Effector memory CD8-positive, alpha-beta T cell (primary cell): ENCODE results near the gene USO1.
A peak's percentile ranks its signal among the peaks of the same experiment; 100 is the strongest.
"Not testable (repeated sequence)": the region's sequence is repeated elsewhere in the genome, so short reads cannot be mapped to it uniquely, and the experiment has no call there.

Source experiments
- ATAC-seq: fragments of 150-1000 bp; cut with Tn5 transposase; replicated peaks from 2 replicates; pipeline ENCODE4 v1.10.0; 2021; ENCODE audit warnings: mild to moderate bottlenecking, moderate library complexity
- DNase-seq, 3 experiments: peaks; one replicate each; pipeline ENCODE4 v3.0.0; 2021
- H3K27ac Mint-ChIP-seq, 2 donors: one replicate each; pipeline ENCODE4 v1.8.0; 2022; ENCODE audit warnings: mild to moderate bottlenecking in 2 of 2, mixed read lengths in 2 of 2, moderate library complexity in 2 of 2
- H3K27me3 Mint-ChIP-seq, 2 donors: one replicate each; pipeline ENCODE4 v1.8.0; 2022; ENCODE audit warnings: mixed read lengths in 2 of 2
- H3K36me3 Mint-ChIP-seq: one replicate; pipeline ENCODE4 v1.8.0; 2022; ENCODE audit warnings: mild to moderate bottlenecking, moderate library complexity, mixed read lengths; ENCODE audit not compliant: insufficient read depth
- H3K4me1 Mint-ChIP-seq, 2 donors: one replicate each; pipeline ENCODE4 v1.8.0; 2022; ENCODE audit warnings: low read depth in 2 of 2, mixed read lengths in 2 of 2
- H3K4me3 Mint-ChIP-seq, 2 donors: one replicate each; pipeline ENCODE4 v1.8.0; 2022; ENCODE audit warnings: mild to moderate bottlenecking in 2 of 2, mixed read lengths in 2 of 2, moderate library complexity in 2 of 2
- H3K9me3 Mint-ChIP-seq, 2 donors: one replicate each; pipeline ENCODE4 v1.8.0; 2022; ENCODE audit warnings: mixed read lengths in 2 of 2
- total RNA-seq, 9 experiments: gene quantifications; one replicate each; lab custom pipeline; 2026; lab: John Stamatoyannopoulos, UW

USO1 gene, protein sequence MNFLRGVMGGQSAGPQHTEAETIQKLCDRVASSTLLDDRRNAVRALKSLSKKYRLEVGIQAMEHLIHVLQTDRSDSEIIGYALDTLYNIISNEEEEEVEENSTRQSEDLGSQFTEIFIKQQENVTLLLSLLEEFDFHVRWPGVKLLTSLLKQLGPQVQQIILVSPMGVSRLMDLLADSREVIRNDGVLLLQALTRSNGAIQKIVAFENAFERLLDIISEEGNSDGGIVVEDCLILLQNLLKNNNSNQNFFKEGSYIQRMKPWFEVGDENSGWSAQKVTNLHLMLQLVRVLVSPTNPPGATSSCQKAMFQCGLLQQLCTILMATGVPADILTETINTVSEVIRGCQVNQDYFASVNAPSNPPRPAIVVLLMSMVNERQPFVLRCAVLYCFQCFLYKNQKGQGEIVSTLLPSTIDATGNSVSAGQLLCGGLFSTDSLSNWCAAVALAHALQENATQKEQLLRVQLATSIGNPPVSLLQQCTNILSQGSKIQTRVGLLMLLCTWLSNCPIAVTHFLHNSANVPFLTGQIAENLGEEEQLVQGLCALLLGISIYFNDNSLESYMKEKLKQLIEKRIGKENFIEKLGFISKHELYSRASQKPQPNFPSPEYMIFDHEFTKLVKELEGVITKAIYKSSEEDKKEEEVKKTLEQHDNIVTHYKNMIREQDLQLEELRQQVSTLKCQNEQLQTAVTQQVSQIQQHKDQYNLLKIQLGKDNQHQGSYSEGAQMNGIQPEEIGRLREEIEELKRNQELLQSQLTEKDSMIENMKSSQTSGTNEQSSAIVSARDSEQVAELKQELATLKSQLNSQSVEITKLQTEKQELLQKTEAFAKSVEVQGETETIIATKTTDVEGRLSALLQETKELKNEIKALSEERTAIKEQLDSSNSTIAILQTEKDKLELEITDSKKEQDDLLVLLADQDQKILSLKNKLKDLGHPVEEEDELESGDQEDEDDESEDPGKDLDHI
- 58.5 to 143 (median 124) reads per million in 9 experiments for total RNA-seq

DNA sequence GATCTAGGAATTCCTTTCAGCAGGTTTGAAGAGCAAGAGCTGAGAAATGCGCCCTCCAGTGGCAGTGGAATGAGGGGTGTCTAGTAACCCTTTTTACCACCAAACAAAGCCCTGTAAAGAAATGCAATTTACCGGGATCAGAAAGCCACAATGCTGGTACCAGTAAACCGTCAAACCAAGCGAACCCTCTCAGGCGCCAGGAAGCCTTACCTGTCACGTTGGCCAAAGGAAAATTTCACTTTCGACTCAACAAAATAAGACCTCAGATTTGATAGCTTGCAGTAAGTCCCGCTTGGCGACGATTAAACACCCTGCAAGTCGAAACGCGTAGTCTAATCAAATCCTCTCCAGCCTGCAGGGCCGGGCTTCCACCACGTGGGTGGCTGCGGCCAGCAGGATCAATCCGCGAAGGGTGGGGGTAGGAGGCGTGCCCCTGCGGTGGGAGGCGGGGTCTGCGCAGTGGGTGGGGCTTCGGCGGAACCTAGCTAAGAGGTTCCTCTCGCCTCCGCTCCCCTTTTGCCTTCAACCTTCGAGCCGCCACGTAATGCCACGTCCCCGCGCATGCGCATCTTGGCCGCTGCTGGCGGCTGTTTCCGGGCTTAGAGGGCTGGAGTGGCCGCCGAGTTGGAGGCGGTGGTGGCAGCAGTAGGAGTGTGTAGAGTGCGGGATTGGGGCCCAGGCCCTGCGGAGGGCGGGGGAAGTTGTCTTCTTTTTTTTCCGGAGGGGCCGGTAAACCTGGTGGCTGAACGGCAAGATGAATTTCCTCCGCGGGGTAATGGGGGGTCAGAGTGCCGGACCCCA, at the start of gene USO1:
TSS of gene USO1 (plus strand) at position 512 of the 801 bp plus-strand sequence. CDS start at position 755, 243 bp downstream.
- Mint-ChIP-seq H3K36me3 (peaks cover 17% of the 10 kb centered on the region), H3K9me3 (no peaks in the 10 kb centered on the region), H3K4me1 (peaks cover 34 to 43% of the 10 kb centered on the region in 2 donors), H3K27me3 (no peaks in the 10 kb centered on the region), H3K27ac (peak within 1 kb of the TSS; percentile 99 to 100), H3K4me3 (peak within 1 kb of the TSS; percentile 100)
- ATAC-seq (peak; percentile 88), DNase-seq (peak; percentile 99 to 100 (median 100))

DNA sequence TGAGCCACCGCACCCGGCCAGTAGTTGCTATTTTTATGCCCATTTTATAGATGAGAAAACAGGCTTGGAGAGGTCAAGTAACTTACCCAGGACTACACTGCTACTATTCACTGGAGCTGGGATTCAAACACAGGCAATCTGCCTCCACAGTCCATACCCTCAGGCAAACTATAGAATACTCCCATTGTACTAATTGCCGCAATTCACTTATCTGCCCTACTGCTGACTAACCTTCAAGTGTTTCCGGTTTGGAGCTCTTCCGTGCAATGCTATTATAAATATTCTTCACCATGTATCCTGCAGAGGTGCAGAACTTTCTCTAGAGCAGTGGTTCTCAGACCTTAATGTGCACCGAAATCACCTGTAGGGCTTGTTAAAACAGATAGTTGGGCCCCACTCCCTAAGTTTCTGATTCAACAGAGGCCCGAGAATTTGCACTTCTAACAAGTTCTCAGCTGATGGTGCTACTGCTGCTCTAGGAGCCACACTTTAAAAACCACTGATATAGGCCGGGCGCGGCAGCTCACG, 49.3 kb upstream of the USO1 start:
- no peak for DNase-seq
- Mint-ChIP-seq H3K4me1 (peaks cover 20 to 24% of the 10 kb centered on the region in 2 donors), H3K9me3 (no peaks in the 10 kb centered on the region), H3K27ac (no peak overlapping the region), H3K27me3 (no peaks in the 10 kb centered on the region), H3K36me3 (peaks cover 33% of the 10 kb centered on the region), H3K4me3 (no peak overlapping the region)
- no peak for ATAC-seq

DNA sequence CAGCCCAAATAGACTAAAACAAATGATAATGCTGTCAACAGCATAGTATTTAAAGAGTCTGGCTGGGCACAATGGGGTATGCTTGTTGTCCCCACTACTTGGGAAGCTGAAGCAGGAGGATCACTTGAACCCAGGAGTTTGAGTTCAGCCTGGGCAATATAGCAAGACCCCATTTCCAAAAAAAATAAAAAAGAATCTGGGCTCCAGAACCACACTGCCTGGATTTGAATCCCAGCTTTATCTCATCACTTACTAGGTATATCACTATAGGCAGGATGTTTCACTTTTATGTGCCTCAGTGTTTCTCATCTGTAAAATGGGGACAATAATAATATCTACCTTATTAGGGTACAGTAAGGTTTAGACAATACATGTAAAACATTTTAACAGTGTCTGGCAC, 45.9 kb upstream of the USO1 start:
- DNase-seq, result no peak
- Mint-ChIP-seq H3K27me3 (no peaks in the 10 kb centered on the region), H3K27ac (no peak overlapping the region), H3K4me1 (peaks cover 10 to 14% of the 10 kb centered on the region in 2 donors), H3K4me3 (no peak overlapping the region), H3K9me3 (no peaks in the 10 kb centered on the region), H3K36me3 (peaks cover 10% of the 10 kb centered on the region)
- no peak for ATAC-seq

DNA sequence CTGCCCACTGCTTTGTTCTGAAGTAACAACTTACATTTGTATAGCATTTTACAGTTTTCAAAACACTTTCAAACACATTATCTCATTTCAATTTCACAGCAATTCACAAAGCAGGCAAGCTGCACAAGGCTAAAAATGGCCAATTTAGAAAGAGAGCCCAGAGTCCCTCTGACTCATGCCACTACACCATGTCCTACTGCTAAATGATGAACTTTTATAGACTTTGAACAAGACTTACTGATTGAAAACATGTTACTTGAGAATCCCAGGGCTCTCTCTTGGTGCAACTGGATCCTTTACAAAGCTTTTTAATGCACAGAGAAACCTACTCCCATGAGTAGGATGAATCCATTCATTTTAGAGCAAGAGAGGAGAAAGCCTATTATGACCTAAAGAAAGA, 45.4 kb upstream of the USO1 start:
- ATAC-seq (no peak), DNase-seq (no peak)
- H3K36me3 Mint-ChIP-seq, result peaks cover 6% of the 10 kb centered on the region
- H3K27ac Mint-ChIP-seq, result no peak overlapping the region
- no peak overlapping the region for H3K4me3 Mint-ChIP-seq
- H3K9me3 Mint-ChIP-seq, result no peaks in the 10 kb centered on the region
- no peaks in the 10 kb centered on the region for H3K27me3 Mint-ChIP-seq
- H3K4me1 Mint-ChIP-seq, result peaks cover 6 to 9% of the 10 kb centered on the region in 2 donors

DNA sequence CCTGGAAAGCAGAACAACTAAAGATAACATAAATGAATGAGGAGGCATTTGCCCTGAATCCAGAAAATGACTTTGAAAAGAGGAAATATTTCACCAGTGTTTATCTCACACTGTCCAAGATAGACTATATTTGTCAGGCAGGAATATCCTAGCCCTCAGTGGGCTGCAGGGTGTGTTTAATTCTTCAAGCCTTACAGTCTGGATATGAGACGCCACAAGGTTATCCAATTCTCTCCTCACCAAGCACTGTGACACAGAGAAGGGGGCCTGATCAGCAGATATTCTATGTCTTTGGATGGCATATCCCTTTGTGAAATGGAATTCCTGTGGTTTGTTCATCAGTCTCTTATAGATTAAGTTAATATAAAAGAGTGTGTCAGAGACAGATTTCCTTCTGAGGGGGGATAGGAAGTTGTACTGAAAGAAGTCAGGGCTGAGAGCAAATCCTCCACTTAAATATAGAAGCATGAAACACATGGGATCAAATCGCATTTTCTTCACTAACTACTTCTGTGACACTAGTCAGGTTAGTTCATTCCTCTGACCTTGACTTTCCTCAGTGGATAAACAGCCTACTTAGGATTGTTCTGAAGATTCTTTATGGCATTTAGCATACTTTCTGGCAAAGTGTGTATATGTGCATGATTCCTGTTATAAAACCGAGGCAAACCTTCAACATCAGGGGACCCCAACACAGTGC, 44.4 kb upstream of the USO1 start:
- ATAC-seq (no peak), DNase-seq (no peak)
- Mint-ChIP-seq H3K4me1 (peaks cover 4 to 8% of the 10 kb centered on the region in 2 donors), H3K27ac (no peak overlapping the region), H3K4me3 (no peak overlapping the region), H3K27me3 (no peaks in the 10 kb centered on the region), H3K9me3 (no peaks in the 10 kb centered on the region), H3K36me3 (peaks cover 6% of the 10 kb centered on the region)

DNA sequence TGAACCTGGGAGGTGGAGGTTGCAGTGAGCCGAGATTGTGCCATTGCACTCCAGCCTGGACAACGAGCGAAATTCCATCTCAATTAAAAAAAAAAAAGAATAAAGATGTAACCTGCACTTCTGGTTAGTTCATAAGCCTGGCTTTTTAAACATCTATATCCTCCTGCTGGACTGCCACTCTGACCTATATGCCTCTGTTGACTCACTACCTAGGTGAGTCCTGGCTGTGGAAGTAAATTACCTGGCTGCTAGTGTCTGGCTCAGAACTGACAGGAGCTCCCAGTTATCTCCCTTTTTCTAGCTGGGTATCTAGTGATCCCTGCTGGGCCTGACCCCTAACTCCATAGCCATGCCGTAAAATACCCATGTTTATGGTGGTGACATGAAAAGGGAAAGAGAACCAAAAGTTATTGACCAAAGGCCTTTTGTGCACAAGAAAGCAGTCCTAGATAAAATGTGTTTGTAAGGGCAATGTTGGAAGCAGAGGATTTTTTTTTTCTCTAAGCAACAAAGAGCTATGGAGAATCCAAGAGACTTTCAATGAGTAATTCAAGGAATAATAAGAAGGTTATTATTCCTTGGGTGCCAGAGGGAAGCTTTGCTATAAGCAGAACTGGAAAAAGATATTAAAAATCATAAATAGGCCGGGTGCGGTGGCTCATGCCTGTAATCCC, 40.8 kb upstream of the USO1 start:
- no peak for ATAC-seq
- peak overlapping the region; percentile 63 to 82 for H3K27ac Mint-ChIP-seq

DNA sequence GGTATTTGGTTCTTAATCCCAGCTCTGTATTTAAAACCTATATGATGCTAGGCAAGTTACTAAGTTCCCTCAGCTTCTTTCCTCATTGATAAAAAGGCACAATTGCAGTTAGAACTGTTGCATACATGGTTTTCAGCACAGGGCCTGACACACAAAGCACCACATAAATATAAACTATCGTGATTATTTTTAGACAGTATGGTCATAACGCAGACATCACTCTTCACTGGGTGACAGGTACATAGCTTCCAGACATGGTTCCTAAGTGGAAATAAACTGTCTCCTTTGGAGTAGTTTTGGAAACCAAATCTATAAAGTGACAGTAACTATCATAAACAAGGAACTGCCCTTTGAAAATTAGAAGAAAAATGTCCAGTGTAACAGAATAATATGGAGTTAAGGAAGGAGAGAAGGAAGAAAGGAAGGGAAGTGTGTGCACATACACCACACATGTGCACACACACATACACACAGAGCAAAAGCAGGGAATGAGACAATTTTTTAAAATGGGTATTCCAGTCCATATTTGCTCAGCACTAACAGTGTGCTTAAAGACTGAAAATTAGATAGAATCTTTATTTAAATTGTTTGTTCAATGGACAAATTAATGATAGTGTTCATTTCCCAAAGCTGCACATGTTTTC, 38.7 kb upstream of the USO1 start:
- Mint-ChIP-seq H3K4me3 (peak overlapping the region in 1 of 2 donors; percentile 32), H3K27me3 (no peaks in the 10 kb centered on the region), H3K36me3 (peaks cover 6% of the 10 kb centered on the region), H3K27ac (peak overlapping the region; percentile 5 to 70), H3K9me3 (no peaks in the 10 kb centered on the region), H3K4me1 (peaks cover 17 to 20% of the 10 kb centered on the region in 2 donors)
- ATAC-seq (no peak), DNase-seq (no peak)

More for the DNA sequence above, 40.8 kb upstream of the USO1 start:
- peaks cover 6% of the 10 kb centered on the region for H3K36me3 Mint-ChIP-seq
- H3K4me1 Mint-ChIP-seq, result peaks cover 17 to 20% of the 10 kb centered on the region in 2 donors
- H3K27me3 Mint-ChIP-seq, result no peaks in the 10 kb centered on the region
- H3K9me3 Mint-ChIP-seq, result no peaks in the 10 kb centered on the region
- H3K4me3 Mint-ChIP-seq, result peak overlapping the region in 1 of 2 donors; percentile 73
- DNase-seq, result no peak

DNA sequence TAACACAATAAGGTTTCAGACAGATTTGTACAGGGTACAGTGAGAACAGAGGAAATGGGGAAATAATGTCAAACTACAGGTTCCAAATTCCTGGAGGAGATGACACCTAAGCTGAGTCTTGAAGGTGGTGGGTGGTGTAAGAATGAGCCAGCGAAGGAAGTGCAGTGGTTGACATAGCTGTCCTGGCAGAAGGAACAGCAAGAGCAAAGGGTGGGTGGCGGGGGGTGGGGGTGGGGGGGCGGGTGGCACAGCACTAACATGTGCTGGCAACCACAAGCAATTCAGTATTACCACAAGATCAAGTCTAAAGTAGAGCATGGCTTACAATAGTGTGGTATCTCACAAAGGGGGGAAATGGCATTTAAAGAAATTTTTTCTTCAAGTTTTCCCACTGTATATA, 38.0 kb upstream of the USO1 start:
- Mint-ChIP-seq H3K4me3 (peak overlapping the region in 1 of 2 donors; percentile 32), H3K36me3 (peaks cover 6% of the 10 kb centered on the region), H3K9me3 (no peaks in the 10 kb centered on the region), H3K27me3 (no peaks in the 10 kb centered on the region), H3K4me1 (peaks cover 17 to 20% of the 10 kb centered on the region in 2 donors), H3K27ac (peak overlapping the region; percentile 5 to 70)
- ATAC-seq (peak; percentile 85), DNase-seq (peak; percentile 26 to 30 (median 30))

DNA sequence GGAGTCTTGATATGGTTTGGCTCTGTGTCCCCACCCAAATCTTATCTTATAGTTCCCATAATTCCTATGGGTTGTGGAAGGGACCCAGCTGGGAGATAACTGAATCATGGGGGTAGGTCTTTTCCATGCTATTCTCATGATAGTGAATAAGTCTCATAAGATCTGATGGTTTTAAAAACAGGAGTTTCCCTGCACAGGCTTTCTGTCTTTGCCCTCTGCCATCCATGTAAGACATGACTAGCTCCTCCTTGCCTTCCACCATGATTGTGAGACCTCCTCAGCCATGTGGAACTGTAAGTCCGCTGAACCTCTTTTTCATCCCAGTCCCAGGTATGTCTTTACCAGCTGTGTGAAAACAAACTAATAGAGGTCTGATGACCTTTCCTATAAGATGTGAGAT, 37.3 kb upstream of the USO1 start:
- not testable (repeated sequence) for H3K36me3 Mint-ChIP-seq, H3K27me3 Mint-ChIP-seq, H3K9me3 Mint-ChIP-seq, ATAC-seq, DNase-seq
- Mint-ChIP-seq H3K4me1 (peaks cover 17 to 20% of the 10 kb centered on the region in 2 donors), H3K27ac (peak overlapping the region; percentile 5 to 41), H3K4me3 (peak overlapping the region; percentile 38 to 41)

DNA sequence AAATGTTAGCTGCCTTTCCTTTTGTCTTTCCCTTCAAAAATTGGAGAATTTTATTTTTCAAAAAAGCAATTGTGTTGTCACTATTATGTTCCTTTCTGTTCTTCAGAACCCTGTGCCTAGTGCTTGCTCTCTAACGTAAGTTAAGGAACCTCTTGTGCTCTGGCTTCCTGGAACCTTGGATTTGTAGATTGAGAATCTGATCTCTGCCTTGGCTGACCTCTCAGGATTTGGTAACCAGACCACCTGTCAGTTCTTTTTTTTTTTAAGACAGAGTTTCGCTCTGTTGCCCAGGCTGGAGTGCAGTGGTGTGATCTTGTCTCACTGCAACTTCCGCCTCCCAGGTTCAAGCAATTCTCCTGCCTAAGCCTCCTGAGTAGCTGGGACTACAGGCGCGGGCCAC, 32.3 kb upstream of the USO1 start:
- H3K9me3 Mint-ChIP-seq, H3K36me3 Mint-ChIP-seq, H3K27ac Mint-ChIP-seq, DNase-seq, ATAC-seq, H3K4me1 Mint-ChIP-seq, H3K27me3 Mint-ChIP-seq, H3K4me3 Mint-ChIP-seq: not testable (repeated sequence)

DNA sequence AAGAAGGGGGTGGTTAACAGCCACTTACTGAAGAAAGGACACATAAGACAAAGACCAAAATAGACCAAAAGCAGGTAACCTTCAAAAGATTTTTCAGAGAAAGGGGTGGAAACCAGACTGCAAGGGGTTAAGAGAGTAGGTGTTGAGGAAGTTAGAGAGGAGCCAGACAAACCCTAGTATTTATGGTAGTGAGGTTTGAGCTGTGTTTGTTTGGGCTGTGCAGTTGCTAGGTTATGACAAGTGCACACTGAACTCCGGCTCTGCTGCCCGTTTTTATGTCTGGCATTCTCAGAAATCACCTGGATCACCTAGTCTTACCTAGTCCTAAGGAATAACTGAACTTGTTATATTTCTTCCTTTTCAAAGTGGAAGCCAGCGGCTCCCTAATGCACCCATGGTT, 28.3 kb upstream of the USO1 start:
- ATAC-seq (peak; percentile 72), DNase-seq (no peak)
- Mint-ChIP-seq H3K4me1 (peaks cover 17 to 19% of the 10 kb centered on the region in 2 donors), H3K36me3 (peaks cover 3% of the 10 kb centered on the region), H3K27ac (peak overlapping the region in 1 of 2 donors; percentile 39), H3K9me3 (no peaks in the 10 kb centered on the region), H3K27me3 (no peaks in the 10 kb centered on the region), H3K4me3 (no peak overlapping the region)
